Measurements from ENCODE around the gene ENAM.

ENAM gene

DNA sequence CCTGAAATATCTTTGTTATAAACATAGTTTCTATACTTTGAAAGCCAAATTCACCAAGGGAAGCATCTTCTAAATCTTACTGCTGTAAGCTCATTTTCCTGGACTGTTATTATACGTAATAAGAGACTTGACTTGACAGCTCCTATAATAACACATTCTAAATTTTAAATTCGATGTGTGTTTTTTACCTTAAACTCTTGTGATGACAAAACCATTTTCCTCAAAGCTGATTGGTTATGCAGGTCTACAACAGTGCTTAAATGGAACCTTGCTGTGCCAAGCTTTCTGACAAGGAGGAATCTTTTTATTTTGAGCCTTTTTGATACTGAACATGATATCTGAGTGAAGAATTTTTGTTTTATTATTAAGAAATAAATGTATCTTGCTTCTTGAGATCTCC, at the start of gene ENAM:
TSS of gene ENAM (plus strand) at position 301 of the 400 bp plus-strand sequence. CDS start 757 bp downstream, outside the sequence.
- no peak for DNase-seq

DNA sequence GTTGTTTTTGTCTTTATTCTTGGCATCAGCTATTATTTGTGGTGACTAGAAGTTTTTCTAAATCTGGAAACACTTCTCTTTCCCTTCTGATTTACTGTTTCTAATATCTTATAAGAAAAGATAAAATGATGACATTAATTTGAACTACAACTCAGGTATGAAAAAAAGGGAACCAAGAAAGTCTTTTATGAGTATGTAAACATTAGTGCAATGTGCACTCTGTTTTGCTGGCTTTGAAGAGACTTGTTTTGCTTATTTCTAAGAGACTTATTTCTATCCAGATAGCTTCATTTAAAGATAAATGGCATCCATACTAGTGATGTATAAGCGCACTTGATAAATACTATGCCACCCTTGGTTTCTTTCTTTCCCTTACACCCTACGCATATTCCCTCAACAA, 46.6 kb upstream of the ENAM start:
- DNase-seq: no peak

DNA sequence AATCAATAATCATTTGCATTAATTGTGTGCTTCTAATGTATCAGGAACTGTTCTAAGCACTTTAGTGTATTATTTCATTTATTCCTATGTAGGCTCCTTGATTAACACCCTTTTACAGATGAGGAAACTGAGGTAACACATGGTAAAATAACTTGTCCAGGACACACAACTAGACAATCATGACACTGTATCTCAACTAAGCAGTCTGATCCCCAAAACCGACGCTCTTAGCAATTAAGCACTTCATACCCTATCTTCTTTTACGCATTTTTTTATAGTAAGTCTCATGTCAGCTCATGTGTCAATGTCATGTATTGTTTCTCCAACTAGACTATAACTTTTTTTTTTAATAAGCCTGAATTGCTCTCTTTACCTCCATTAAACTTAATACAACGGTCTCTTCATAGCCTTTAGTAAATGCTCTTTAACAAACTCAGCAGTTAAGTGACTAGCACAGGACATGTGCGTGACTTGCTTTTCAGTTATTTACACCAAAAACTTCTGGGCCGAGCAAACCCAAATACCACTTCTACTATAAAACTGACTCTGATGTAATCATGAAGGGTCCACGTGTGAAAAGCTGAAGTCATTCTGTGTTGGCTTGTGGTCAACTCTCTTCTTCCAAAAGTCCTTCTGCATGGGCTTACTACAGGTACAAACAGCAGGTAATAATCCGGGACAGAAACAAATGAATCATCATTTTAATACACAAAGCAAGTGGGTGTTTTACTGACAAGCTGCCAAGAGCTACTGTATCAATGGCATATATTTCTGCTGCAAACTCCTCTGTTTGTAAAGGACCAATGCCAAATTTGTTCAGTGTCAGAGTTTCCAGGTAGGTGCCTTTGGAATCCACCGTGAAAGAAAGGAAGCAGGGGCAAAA, 44.4 kb upstream of the ENAM start:
- peak; percentile 3 for DNase-seq

- DNase-seq: no peak
These were observed 41.7 kb upstream of the ENAM start for GRCh38 chr4:70586841-70587240.

GRCh38 chr4:70589785-70590184, 38.8 kb upstream of the ENAM start:
- DNase-seq: no peak

DNA sequence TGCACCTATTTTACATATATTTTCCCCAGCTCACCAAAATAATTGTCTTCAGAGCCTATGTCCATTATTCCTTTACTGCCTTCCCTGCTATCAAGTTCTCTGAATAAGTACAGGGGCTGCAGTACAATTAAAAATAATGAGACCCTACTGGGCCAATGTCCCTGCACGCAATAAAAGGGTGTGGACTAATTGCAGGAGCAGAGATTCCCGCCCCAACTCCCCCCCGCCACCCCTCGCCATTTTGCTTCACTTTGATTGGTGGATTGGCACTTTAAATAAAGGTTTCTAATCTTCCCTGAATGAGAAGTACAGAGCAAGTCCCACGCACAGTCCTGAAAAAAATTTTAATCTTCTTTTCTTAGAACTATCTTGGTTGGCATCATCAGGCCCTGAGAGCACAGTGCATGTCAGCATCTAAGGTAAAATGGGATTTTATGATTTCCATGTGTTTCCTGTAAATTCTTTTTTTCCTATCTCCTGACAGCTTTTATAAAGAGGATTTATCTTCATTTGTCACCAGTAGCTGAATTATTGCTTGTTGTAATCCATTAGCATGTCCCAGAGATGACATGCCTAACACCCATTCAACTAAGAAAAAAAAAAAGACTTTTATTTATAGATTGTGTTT, 36.5 kb upstream of the ENAM start, which contains the start of gene AMBN:
TSS of gene AMBN (plus strand) at position 302 of the 628 bp plus-strand sequence. CDS start at position 405, 103 bp downstream.
- DNase-seq: no peak

- DNase-seq: no peak
These were observed 34.3 kb upstream of the ENAM start for GRCh38 chr4:70594196-70594595.

- DNase-seq: no peak
These were observed 28.2 kb upstream of the ENAM start for GRCh38 chr4:70600305-70600704.

DNA sequence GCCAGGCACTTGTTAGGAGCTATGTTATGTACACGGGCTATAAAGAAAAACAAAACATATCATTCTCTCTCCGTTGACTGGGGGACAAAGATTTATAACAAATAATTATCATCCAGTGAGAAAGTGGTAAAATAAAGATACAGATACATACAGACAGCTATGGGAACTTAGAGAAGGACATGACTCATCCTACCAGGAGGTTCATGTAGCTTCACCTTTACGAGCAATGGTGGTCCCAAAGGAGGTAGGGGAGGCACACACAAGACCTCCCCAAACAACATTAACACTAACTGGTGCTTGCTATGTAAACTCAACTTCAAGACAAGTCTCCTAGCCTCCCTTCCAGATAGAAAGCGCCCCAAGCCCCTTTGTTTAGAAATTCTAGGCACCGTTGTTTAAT, 27.6 kb upstream of the ENAM start:
- DNase-seq: no peak

GRCh38 chr4:70601422-70602039, 27.0 kb upstream of the ENAM start:
- peak; percentile 14 for DNase-seq

DNA sequence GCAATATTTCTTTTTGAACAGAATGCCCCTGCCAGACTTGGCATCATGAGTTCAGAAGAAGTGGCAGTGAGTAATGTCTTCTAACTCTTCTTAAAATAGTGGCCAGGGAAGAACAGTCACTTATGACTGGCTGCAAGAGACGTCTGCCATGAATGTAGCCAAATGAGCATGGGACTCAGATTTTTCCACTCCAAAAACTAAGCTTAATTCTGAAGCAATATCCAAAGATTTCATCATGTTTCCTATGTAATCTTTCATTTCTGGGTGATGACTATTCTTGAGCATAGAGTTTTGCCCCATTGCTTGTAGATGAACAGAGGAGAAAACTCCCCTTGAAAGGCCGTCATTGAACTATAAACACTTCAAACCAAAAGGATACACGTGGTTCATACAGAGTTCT, 24.7 kb upstream of the ENAM start:
- DNase-seq: no peak

- no peak for DNase-seq
These were observed 22.1 kb upstream of the ENAM start for GRCh38 chr4:70606459-70606858.

- no peak for DNase-seq
These were observed 21.1 kb upstream of the ENAM start for GRCh38 chr4:70607334-70607853.

GRCh38 chr4:70608324-70608723, 20.2 kb upstream of the ENAM start:
- no peak for DNase-seq

GRCh38 chr4:70613306-70614183, 15.0 kb upstream of the ENAM start:
- no peak for DNase-seq

DNA sequence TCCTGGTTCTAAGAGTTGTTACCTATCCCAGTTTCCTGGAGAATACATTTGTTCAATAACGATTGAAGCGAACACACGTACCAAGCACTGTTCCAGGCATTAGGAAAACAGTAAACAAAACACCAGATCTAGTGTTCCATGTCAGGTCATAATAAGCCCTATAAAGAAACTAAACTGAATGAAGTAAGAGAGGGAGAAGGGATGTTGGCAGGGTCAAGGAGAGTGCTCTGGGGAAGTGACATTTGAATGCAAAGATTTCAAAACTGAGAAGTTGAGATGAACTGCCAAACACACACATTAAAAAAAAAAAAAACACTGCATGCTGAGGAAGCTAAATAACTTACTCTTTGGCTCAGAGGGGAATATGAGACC, 14.4 kb upstream of the ENAM start:
- DNase-seq: no peak

GRCh38 chr4:70619288-70619687, 9.3 kb upstream of the ENAM start:
- no peak for DNase-seq

- DNase-seq: no peak
These were observed 8.8 kb upstream of the ENAM start for GRCh38 chr4:70619778-70620177.

- no peak for DNase-seq
These were observed 5.2 kb upstream of the ENAM start for GRCh38 chr4:70623323-70623722.

DNA sequence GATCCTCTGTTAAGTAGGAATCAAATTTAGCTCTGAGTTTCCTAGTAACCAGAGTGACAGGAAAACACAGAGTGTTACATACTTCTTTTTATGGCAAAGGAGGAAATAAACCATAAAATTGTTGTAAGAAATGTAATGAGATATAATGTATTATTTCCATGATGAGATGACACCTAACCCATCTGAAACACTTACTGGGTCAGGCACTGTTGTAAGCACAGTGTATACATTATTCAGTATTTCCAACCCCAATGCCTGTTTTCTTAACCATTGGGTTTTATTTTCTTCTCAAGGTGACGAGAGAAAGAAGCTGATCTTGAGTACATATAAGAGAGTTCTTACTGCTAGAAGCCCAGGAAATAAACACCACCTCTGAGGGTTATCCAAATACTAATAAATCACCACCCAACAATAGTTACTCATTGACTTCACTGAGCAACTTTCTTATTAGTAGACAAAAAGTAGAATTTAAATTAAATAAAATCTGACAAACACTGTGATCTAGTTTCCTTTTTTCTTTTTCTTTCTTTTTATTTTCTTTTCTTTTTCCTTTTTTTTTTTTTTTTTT, 4.2 kb upstream of the ENAM start:
- no peak for DNase-seq

- no peak for DNase-seq
These were observed 924 bp upstream of the ENAM start for GRCh38 chr4:70627620-70628019.

GRCh38 chr4:70629469-70630090, 1.0 kb downstream of the ENAM start:
- DNase-seq: no peak
